Measurements from ENCODE around the gene DTNB. TPM values are rescaled to one million over a fixed set of nuclear protein-coding genes. Genes with fewer than 3 reads are reported as not detected.

DTNB gene
- total and polyA plus RNA-seq, 2 donors (not counting 1 experiment from before 2014, with no cell fraction given) = 25.7 to 37.3 TPM

DNA sequence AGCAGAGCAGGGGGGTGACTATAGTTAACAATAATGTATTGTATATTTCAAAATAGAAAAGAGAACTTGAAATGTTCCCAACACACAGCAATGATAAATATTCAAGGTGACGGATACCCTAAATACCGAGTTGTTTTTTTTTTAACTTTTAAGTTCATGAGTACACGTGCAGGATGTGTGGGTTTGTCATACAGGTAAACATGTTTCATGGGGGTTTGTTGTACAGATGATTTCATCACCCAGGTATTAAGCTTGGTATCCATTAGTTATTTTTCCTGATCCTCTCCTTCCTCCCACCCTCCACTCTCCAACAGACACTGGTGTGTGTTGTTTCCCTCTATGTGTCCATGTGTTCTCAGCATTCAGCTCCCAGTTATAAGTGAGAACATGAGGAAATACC lies 167.2 kb downstream of the DTNB start:
- Histone ChIP-seq H3K27me3 (replicated peaks in 1 of 4; ENCODE audit: control extremely low read depth in 1 of 4, control insufficient read depth in 3 of 4, insufficient read depth in 4 of 4, low read length in 3 of 4) (no peaks in the 10 kb centered on the region), H3K9me3 (ENCODE audit: control extremely low read depth in 1 of 3, control insufficient read depth in 2 of 3, insufficient read depth in 1 of 3, low read length in 2 of 3) (no peaks in the 10 kb centered on the region), H3K4me3 (ENCODE audit: control extremely low read depth in 1 of 5, extremely low read depth in 1 of 5, insufficient read depth in 1 of 5, low read depth in 2 of 5, low read length in 4 of 5) (no peak overlapping the region), H3K9ac (ENCODE audit: low read length) (no peak overlapping the region), H4K20me1 (ENCODE audit: control insufficient read depth, insufficient read depth, low read length, poor library complexity, severe bottlenecking) (no peaks in the 10 kb centered on the region), H3K36me3 (replicated peaks in 1 of 2; ENCODE audit: control extremely low read depth in 1 of 2, control insufficient read depth in 1 of 2, extremely low read depth in 1 of 2, insufficient read depth in 2 of 2, low read length in 1 of 2) (peaks cover 0 to 1% of the 10 kb centered on the region in 2 experiments), H2AFZ (ENCODE audit: insufficient read depth, low read depth, low read length, poor library complexity, severe bottlenecking) (no peak overlapping the region), H3K4me2 (replicated peaks; ENCODE audit: low read depth, low read length, poor library complexity, severe bottlenecking) (no peak overlapping the region), H3K79me2 (ENCODE audit: control insufficient read depth, insufficient read depth, low read length) (no peaks in the 10 kb centered on the region), H3K27ac (ENCODE audit: low read length in 2 of 2) (no peak overlapping the region), H3K4me1 (ENCODE audit: control insufficient read depth in 2 of 2, insufficient read depth in 2 of 2, low read length in 2 of 2) (no peaks in the 10 kb centered on the region)
- DNase-seq (no peak), ATAC-seq (ENCODE audit: low read depth) (no peak)
- TF ChIP-seq EZH2 (IDR thresholded peaks at IDR 0.05; ENCODE audit: borderline replicate concordance, insufficient read depth, low read depth, low read length, poor library complexity, severe bottlenecking) = no peak
- intact Hi-C loops (cut with micrococcal nuclease) = no loop called here
- CTCF ChIA-PET = no interaction called here
- H3K27me3 Mint-ChIP-seq = no peaks in the 10 kb centered on the region
- H3K4me1 Mint-ChIP-seq = no peaks in the 10 kb centered on the region
- H3K9me3 Mint-ChIP-seq (ENCODE audit: insufficient read depth) = no peaks in the 10 kb centered on the region
- H3K27ac Mint-ChIP-seq = no peak overlapping the region
- POLR2A ChIA-PET = no interaction called here
- H3K4me3 Mint-ChIP-seq = no peak overlapping the region
- WGBS (ENCODE audit: insufficient coverage) = no CpG with 5 or more reads among the region's 3 CpGs

DNA sequence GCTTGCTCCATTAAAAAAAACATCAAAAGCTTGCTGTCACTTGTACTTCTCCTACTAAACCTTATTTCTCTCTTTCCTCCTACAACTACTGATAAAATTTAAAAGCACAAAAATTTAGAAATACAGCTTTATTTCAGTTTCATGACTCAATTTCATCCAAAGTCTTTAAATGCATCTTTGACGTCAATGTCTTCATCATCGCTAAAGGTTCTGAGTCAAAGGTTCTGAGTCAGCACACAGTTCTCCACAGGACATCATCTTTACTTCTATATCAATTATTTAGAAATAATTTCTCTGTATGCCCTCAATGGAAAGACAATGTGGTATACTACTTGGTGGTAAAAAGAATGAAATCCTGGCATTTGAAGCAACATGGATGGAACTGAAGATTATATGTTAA lies 167.8 kb downstream of the DTNB start:
- ATAC-seq (ENCODE audit: low read depth) (no peak), DNase-seq (no peak)
- H3K9me3 ChIP-seq (ENCODE audit: control extremely low read depth in 1 of 3, control insufficient read depth in 2 of 3, insufficient read depth in 1 of 3, low read length in 2 of 3) = no peaks in the 10 kb centered on the region
- intact Hi-C loops (cut with micrococcal nuclease) = no loop called here
- POLR2A ChIA-PET = no interaction called here
- no peaks in the 10 kb centered on the region for H3K27me3 Mint-ChIP-seq
- no peaks in the 10 kb centered on the region for H3K9me3 Mint-ChIP-seq (ENCODE audit: insufficient read depth)
- H3K4me1 Mint-ChIP-seq = no peaks in the 10 kb centered on the region
- H2AFZ ChIP-seq (ENCODE audit: insufficient read depth, low read depth, low read length, poor library complexity, severe bottlenecking) = no peak overlapping the region
- no peaks in the 10 kb centered on the region for H3K4me1 ChIP-seq (ENCODE audit: control insufficient read depth in 2 of 2, insufficient read depth in 2 of 2, low read length in 2 of 2)
- peaks cover 0 to 1% of the 10 kb centered on the region in 2 experiments for H3K36me3 ChIP-seq (replicated peaks in 1 of 2; ENCODE audit: control extremely low read depth in 1 of 2, control insufficient read depth in 1 of 2, extremely low read depth in 1 of 2, insufficient read depth in 2 of 2, low read length in 1 of 2)
- H3K27ac ChIP-seq (ENCODE audit: low read length in 2 of 2) = no peak overlapping the region
- H3K9ac ChIP-seq (ENCODE audit: low read length) = no peak overlapping the region
- no peaks in the 10 kb centered on the region for H3K79me2 ChIP-seq (ENCODE audit: control insufficient read depth, insufficient read depth, low read length)
- H3K27ac Mint-ChIP-seq = no peak overlapping the region
- no peaks in the 10 kb centered on the region for H3K27me3 ChIP-seq (replicated peaks in 1 of 4; ENCODE audit: control extremely low read depth in 1 of 4, control insufficient read depth in 3 of 4, insufficient read depth in 4 of 4, low read length in 3 of 4)
- CTCF ChIA-PET = no interaction called here
- H4K20me1 ChIP-seq (ENCODE audit: control insufficient read depth, insufficient read depth, low read length, poor library complexity, severe bottlenecking) = no peaks in the 10 kb centered on the region
- H3K4me3 ChIP-seq (ENCODE audit: control extremely low read depth in 1 of 5, extremely low read depth in 1 of 5, insufficient read depth in 1 of 5, low read depth in 2 of 5, low read length in 4 of 5) = no peak overlapping the region
- H3K4me2 ChIP-seq (replicated peaks; ENCODE audit: low read depth, low read length, poor library complexity, severe bottlenecking) = no peak overlapping the region
- H3K4me3 Mint-ChIP-seq = no peak overlapping the region
- WGBS (ENCODE audit: insufficient coverage) = no CpG with 5 or more reads among the region's 2 CpGs
- TF ChIP-seq EZH2 (IDR thresholded peaks at IDR 0.05; ENCODE audit: borderline replicate concordance, insufficient read depth, low read depth, low read length, poor library complexity, severe bottlenecking) = no peak
- TF ChIP-seq, protein P1, sequence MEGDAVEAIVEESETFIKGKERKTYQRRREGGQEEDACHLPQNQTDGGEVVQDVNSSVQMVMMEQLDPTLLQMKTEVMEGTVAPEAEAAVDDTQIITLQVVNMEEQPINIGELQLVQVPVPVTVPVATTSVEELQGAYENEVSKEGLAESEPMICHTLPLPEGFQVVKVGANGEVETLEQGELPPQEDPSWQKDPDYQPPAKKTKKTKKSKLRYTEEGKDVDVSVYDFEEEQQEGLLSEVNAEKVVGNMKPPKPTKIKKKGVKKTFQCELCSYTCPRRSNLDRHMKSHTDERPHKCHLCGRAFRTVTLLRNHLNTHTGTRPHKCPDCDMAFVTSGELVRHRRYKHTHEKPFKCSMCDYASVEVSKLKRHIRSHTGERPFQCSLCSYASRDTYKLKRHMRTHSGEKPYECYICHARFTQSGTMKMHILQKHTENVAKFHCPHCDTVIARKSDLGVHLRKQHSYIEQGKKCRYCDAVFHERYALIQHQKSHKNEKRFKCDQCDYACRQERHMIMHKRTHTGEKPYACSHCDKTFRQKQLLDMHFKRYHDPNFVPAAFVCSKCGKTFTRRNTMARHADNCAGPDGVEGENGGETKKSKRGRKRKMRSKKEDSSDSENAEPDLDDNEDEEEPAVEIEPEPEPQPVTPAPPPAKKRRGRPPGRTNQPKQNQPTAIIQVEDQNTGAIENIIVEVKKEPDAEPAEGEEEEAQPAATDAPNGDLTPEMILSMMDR (IDR thresholded peaks at IDR 0.05) = no peak

Measured in B cell (primary cell).